ENCODE data around the gene PRM2.

Gene PRM2

DNA sequence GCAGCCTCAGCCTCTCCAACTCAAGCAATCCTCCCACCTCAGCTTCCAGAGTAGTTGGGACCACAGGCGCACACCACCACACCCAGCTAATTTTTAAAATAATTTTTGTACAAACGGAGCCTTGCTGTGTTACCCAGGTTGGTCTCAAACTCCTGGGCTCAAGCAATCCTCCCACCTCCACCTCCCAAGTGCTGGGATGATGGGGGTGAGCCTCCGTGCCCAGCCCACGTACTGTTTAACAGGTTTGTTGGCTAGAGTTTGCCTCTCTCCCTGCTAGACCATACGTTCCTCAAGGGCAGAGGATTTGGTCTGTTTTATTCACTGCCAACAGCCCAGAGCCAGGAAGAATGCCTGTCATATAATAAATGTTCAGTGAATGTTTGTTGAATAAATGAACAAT is 46.8 kb downstream of the PRM2 start:
- TF ChIP-seq, protein P1, sequence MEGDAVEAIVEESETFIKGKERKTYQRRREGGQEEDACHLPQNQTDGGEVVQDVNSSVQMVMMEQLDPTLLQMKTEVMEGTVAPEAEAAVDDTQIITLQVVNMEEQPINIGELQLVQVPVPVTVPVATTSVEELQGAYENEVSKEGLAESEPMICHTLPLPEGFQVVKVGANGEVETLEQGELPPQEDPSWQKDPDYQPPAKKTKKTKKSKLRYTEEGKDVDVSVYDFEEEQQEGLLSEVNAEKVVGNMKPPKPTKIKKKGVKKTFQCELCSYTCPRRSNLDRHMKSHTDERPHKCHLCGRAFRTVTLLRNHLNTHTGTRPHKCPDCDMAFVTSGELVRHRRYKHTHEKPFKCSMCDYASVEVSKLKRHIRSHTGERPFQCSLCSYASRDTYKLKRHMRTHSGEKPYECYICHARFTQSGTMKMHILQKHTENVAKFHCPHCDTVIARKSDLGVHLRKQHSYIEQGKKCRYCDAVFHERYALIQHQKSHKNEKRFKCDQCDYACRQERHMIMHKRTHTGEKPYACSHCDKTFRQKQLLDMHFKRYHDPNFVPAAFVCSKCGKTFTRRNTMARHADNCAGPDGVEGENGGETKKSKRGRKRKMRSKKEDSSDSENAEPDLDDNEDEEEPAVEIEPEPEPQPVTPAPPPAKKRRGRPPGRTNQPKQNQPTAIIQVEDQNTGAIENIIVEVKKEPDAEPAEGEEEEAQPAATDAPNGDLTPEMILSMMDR (IDR thresholded peaks at IDR 0.05) = no peak
- H3K27ac ChIP-seq = no peak overlapping the region

DNA sequence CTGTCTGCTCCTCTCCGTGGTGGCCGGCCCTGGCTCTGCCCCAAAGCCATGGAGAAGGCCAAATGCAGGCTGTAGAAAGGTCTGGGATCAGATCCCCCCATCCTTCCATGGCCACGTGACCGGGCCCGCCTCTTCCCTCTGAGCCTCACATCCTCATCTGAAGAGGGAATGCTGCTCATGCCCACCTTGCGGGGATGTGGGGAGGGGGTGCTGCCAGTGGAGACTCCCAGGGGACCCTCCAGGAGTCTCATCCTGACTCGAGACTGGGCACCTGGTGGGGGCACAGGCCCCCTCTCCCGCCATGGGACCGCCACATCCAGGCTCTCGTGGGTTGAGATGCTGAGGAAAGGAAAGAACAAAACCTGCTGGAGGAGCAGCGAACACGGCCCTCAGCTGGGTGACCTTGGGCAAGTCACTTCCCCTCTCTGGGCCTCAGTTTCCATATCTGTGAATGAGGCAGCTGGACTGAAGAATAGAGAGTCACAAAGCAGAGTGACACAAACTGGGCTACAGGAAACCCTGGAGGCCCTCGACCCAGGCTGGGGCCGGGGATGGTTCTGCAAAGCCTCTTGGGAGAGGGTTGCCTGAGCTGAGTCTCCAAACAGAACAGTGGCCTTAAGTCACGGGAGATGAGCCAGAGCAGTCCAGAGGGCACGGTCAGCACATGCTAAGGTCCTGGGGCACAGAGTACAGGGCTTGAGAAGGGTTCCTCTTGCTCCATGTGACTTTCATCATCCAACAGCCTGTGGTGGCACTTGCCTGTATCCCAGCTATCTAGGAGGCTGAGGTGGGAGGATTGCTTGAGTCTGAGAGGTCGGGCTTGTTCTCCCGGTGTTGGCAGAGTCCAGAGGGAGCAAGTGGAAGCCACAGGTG is 50.4 kb downstream of the PRM2 start:
- no peak for TF ChIP-seq ZFX (IDR thresholded peaks at IDR 0.05; ENCODE audit: borderline replicate concordance)
- TF ChIP-seq, protein P1 (IDR thresholded peaks at IDR 0.05) = no peak
- H3K27ac ChIP-seq = no peak overlapping the region

All from 22Rv1 (cell line).